KMS-11 (cell line): ENCODE measurements around the gene MSH3.
"Not testable (repeated sequence)": the region's sequence is repeated elsewhere in the genome, so short reads cannot be mapped to it uniquely, and the experiment has no call there.

Experiments used
- H2AFZ ChIP-seq: fragments of 200-600 bp; sonication (generic); 2 replicates; pipeline ENCODE4 v1.6.1; 2016; ENCODE audit warnings: antibody characterized with exemption, mixed run types, low read depth
- H3K27ac ChIP-seq: fragments of 200-600 bp; sonication (generic); 2 replicates; pipeline ENCODE4 v1.6.1; 2016; ENCODE audit warnings: mild to moderate bottlenecking, mixed run types
- H3K27me3 ChIP-seq: fragments of 200-600 bp; sonication (generic); 2 replicates; pipeline ENCODE4 v1.6.1; 2017; ENCODE audit warnings: mild to moderate bottlenecking, low read depth, mixed run types, moderate library complexity; ENCODE audit not compliant: insufficient read depth
- H3K36me3 ChIP-seq: fragments of 200-600 bp; sonication (generic); 2 replicates; pipeline ENCODE4 v1.6.1; 2017; ENCODE audit warnings: mild to moderate bottlenecking, mixed run types; ENCODE audit not compliant: insufficient read depth
- H3K4me1 ChIP-seq: fragments of 200-600 bp; sonication (generic); 2 replicates; pipeline ENCODE4 v1.6.1; 2016; ENCODE audit warnings: mild to moderate bottlenecking, low read depth, mixed run types; ENCODE audit not compliant: poor library complexity, severe bottlenecking
- H3K4me2 ChIP-seq: fragments of 200-600 bp; sonication (generic); 2 replicates; pipeline ENCODE4 v1.7.0; 2016; ENCODE audit warnings: mild to moderate bottlenecking, mixed run types
- H3K4me3 ChIP-seq: fragments of 200-600 bp; sonication (generic); IDR thresholded peaks from 2 replicates; pipeline ENCODE4 v1.6.1; 2017; ENCODE audit warnings: low read depth, low read length, mixed read lengths; ENCODE audit not compliant: insufficient read depth
- H3K79me2 ChIP-seq: fragments of 200-600 bp; sonication (generic); 2 replicates; pipeline ENCODE4 v1.6.1; 2016; ENCODE audit warnings: low read depth, mixed run types; ENCODE audit not compliant: insufficient read depth
- H3K9ac ChIP-seq: fragments of 200-600 bp; sonication (generic); 2 replicates; pipeline ENCODE4 v1.6.1; 2016; ENCODE audit warnings: mild to moderate bottlenecking, mixed run types
- H4K20me1 ChIP-seq: fragments of 200-600 bp; sonication (generic); 2 replicates; pipeline ENCODE4 v1.6.1; 2016; ENCODE audit warnings: mild to moderate bottlenecking, mixed run types; ENCODE audit not compliant: insufficient read depth
- CTCF ChIP-seq: fragments of 200-600 bp; sonication (generic); conservative IDR thresholded peaks from 2 replicates; pipeline ENCODE4 v1.6.1; 2017; ENCODE audit warnings: low read depth, mild to moderate bottlenecking, antibody characterized with exemption, low read length, moderate library complexity, mixed read lengths

The MSH3 gene

GRCh38 chr5:80781356-80781755 is 126.9 kb downstream of the MSH3 start:
- Histone ChIP-seq H3K27ac (no peak overlapping the region), H3K4me2 (no peak overlapping the region), H3K27me3 (no peaks in the 10 kb centered on the region), H2AFZ (no peak overlapping the region), H3K4me1 (no peaks in the 10 kb centered on the region), H3K36me3 (no peaks in the 10 kb centered on the region), H3K79me2 (no peaks in the 10 kb centered on the region), H3K9ac (no peak overlapping the region), H4K20me1 (no peaks in the 10 kb centered on the region), H3K4me3 (no peak overlapping the region)
- no peak for TF ChIP-seq CTCF

GRCh38 chr5:80782626-80783025 is 128.2 kb downstream of the MSH3 start:
- TF ChIP-seq CTCF, result no peak
- Histone ChIP-seq H3K36me3 (no peaks in the 10 kb centered on the region), H3K4me1 (no peaks in the 10 kb centered on the region), H3K4me2 (no peak overlapping the region), H3K79me2 (no peaks in the 10 kb centered on the region), H3K9ac (no peak overlapping the region), H3K4me3 (no peak overlapping the region), H3K27ac (no peak overlapping the region), H3K27me3 (no peaks in the 10 kb centered on the region), H2AFZ (no peak overlapping the region), H4K20me1 (no peaks in the 10 kb centered on the region)

- H3K27ac ChIP-seq, H3K9ac ChIP-seq, H4K20me1 ChIP-seq, H3K36me3 ChIP-seq, H3K4me1 ChIP-seq, H2AFZ ChIP-seq, H3K27me3 ChIP-seq, H3K79me2 ChIP-seq, H3K4me2 ChIP-seq, H3K4me3 ChIP-seq: not testable (repeated sequence)
Measured at GRCh38 chr5:80783751-80784150, 129.3 kb downstream of the MSH3 start.

GRCh38 chr5:80784451-80784850 is 130.0 kb downstream of the MSH3 start:
- Histone ChIP-seq H3K79me2 (no peaks in the 10 kb centered on the region), H3K27me3 (no peaks in the 10 kb centered on the region), H3K4me2 (no peak overlapping the region), H3K9ac (no peak overlapping the region), H3K4me1 (no peaks in the 10 kb centered on the region), H3K4me3 (no peak overlapping the region), H3K36me3 (no peaks in the 10 kb centered on the region), H3K27ac (no peak overlapping the region), H2AFZ (no peak overlapping the region), H4K20me1 (no peaks in the 10 kb centered on the region)
- TF ChIP-seq CTCF, result no peak

- not testable (repeated sequence) for H3K36me3 ChIP-seq
Measured at GRCh38 chr5:80789319-80790016, 135.0 kb downstream of the MSH3 start.

More at GRCh38 chr5:80789319-80790016, 135.0 kb downstream of the MSH3 start:
- H4K20me1 ChIP-seq, H2AFZ ChIP-seq, H3K79me2 ChIP-seq, H3K27ac ChIP-seq, H3K4me3 ChIP-seq, H3K27me3 ChIP-seq, H3K4me1 ChIP-seq, H3K9ac ChIP-seq, H3K4me2 ChIP-seq: not testable (repeated sequence)
